HepG2 (cell line): Measurements from ENCODE around the gene SLC2A11. TPM values are rescaled to one million over a fixed set of nuclear protein-coding genes. Genes with fewer than 3 reads are reported as not detected.

ENCODE experiments used
- ATAC-seq: fragments of 200-7000 bp; cut with Tn5 transposase; 3 replicates; pipeline ENCODE4 v1.9.1; 2020; ENCODE audit warnings: mild to moderate bottlenecking, moderate library complexity
- BruUV-seq: library from RNA; stranded (reverse); fragments of 400-500 nt; replicated peaks from 2 replicates; lab custom pipeline; 2021; lab: Mats Ljungman, UMichigan
- CTCF ChIA-PET: fragments of 300-600 bp; formaldehyde crosslinking; extraction: SDS; loops from one replicate; lab custom pipeline; 2021; ENCODE audit warnings: low total read pairs, inconsistent platforms, low intra/inter-chr PET ratio; lab: Yijun Ruan, JAX
- POLR2A ChIA-PET: fragments of 350-600 bp; sonication (Branson Sonifier 250); formaldehyde crosslinking; loops from one replicate; lab custom pipeline; 2020; ENCODE audit warnings: antibody characterized with exemption, inconsistent platforms; lab: Yijun Ruan, JAX
- DNase-seq: peaks from one replicate; pipeline ENCODE4 v3.0.0-alpha.2; 2015; ENCODE audit warnings: low spot score
- FAIRE-seq: peaks from 3 replicates; lab custom pipeline; 2011; peaks lifted over from hg19 to GRCh38; lab: Jason Lieb, UNC
- H2AFZ ChIP-seq: one replicate; pipeline ENCODE4 v1.6.1; 2011; ENCODE audit warnings: low read length, inconsistent platforms
- H3K27ac ChIP-seq: fragments of 300-600 bp; 3 replicates; pipeline ENCODE4 v1.8.0; 2011; ENCODE audit warnings: mixed run types, mild to moderate bottlenecking, mixed read lengths, low read length, inconsistent platforms; ENCODE audit not compliant: insufficient read depth; ENCODE audit errors: extremely low read length
- H3K27me3 ChIP-seq, 2 experiments: fragments of 200-600 bp in 1 of 2; 2 replicates in 1 of 2; 3 replicates in 1 of 2; pipeline versions ENCODE4 v1.6.0 to v1.8.0; 2011; ENCODE audit warnings: low read length in 2 of 2, mild to moderate bottlenecking in 2 of 2, moderate library complexity in 2 of 2, inconsistent platforms in 1 of 2; ENCODE audit not compliant: insufficient read depth in 2 of 2, control insufficient read depth in 1 of 2
- H3K36me3 ChIP-seq, 2 experiments: fragments of 200-600 bp in 1 of 2; replicated peaks in 1 of 2; 2 replicates in 1 of 2; 3 replicates in 1 of 2; pipeline versions ENCODE4 v1.5.1 to v1.8.0; 2011; ENCODE audit warnings: low read length in 2 of 2, inconsistent platforms in 1 of 2; ENCODE audit not compliant: insufficient read depth in 2 of 2, control insufficient read depth in 1 of 2
- H3K4me1 ChIP-seq: 2 replicates; pipeline ENCODE4 v1.5.1; 2012; ENCODE audit warnings: low read length, inconsistent platforms; ENCODE audit not compliant: insufficient read depth
- H3K4me2 ChIP-seq: 2 replicates; pipeline ENCODE4 v1.6.0; 2011; ENCODE audit warnings: low read depth, low read length, inconsistent platforms
- H3K4me3 ChIP-seq, 3 experiments: fragments of 200-600 bp in 1 of 3; sonication (generic), shearing (Covaris generic) in 1 of 3; replicated peaks in 1 of 3; 2 replicates each; pipeline ENCODE4 v1.5.1; 2011 to 2016; ENCODE audit warnings: low read length in 3 of 3, inconsistent platforms in 2 of 3, low read depth in 2 of 3, mild to moderate bottlenecking in 2 of 3, control low read depth in 1 of 3, mixed read lengths in 1 of 3; ENCODE audit not compliant: insufficient read depth in 1 of 3
- H3K79me2 ChIP-seq: one replicate; pipeline ENCODE4 v1.6.1; 2011; ENCODE audit warnings: low read length, inconsistent platforms; ENCODE audit not compliant: insufficient read depth
- H3K9ac ChIP-seq: 2 replicates; pipeline ENCODE4 v1.6.0; 2011; ENCODE audit warnings: mild to moderate bottlenecking, low read depth, low read length, inconsistent platforms; ENCODE audit not compliant: insufficient read depth
- H3K9me3 ChIP-seq: 2 replicates; pipeline ENCODE4 v1.5.1; 2012; ENCODE audit warnings: mild to moderate bottlenecking, low read length
- H4K20me1 ChIP-seq: 2 replicates; pipeline ENCODE4 v1.6.0; 2011; ENCODE audit warnings: inconsistent platforms, mild to moderate bottlenecking, low read length, moderate library complexity; ENCODE audit not compliant: insufficient read depth
- ARID3A ChIP-seq: IDR thresholded peaks from 2 replicates; pipeline ENCODE4 v1.6.1; 2012; ENCODE audit warnings: low read depth, low read length, improper control_type of control experiment
- CCDC6 ChIP-seq: sonication (generic); formaldehyde crosslinking; IDR thresholded peaks from 2 replicates; pipeline ENCODE4 v1.8.1; 2022; ENCODE audit warnings: mild to moderate bottlenecking, missing genetic modification reagents, moderate library complexity
- CEBPB ChIP-seq: IDR thresholded peaks from 2 replicates; pipeline ENCODE4 v1.6.1; 2011; ENCODE audit warnings: low read depth, low read length, improper control_type of control experiment, borderline replicate concordance
- FOXO1 ChIP-seq: sonication (generic); formaldehyde crosslinking; IDR thresholded peaks from 2 replicates; pipeline ENCODE4 v1.4.0; 2020; ENCODE audit warnings: missing genetic modification reagents
- LCORL ChIP-seq, 2 experiments: fragments of 450-650 bp in 1 of 2; sonication (generic) in 1 of 2; formaldehyde crosslinking in 1 of 2; IDR thresholded peaks; 2 replicates each; pipeline versions ENCODE4 v1.5.0 to v1.6.1; 2017 to 2020; ENCODE audit warnings: antibody characterized with exemption in 1 of 2, missing genetic modification reagents in 1 of 2
- NAIF1 ChIP-seq: sonication (generic); formaldehyde crosslinking; IDR thresholded peaks from 2 replicates; pipeline ENCODE4 v1.5.0; 2020; ENCODE audit warnings: mild to moderate bottlenecking, missing genetic modification reagents, borderline replicate concordance
- NCOA2 ChIP-seq: sonication (generic); formaldehyde crosslinking; IDR thresholded peaks from 2 replicates; pipeline ENCODE4 v1.8.0; 2022; ENCODE audit warnings: inconsistent platforms
- ZBTB40 ChIP-seq, 2 experiments: fragments of 450-650 bp in 1 of 2; sonication (generic) in 1 of 2; formaldehyde crosslinking in 1 of 2; IDR thresholded peaks; 2 replicates each; pipeline versions ENCODE4 v1.6.1 to v1.8.0; 2016 to 2022; ENCODE audit warnings: antibody characterized with exemption in 1 of 2, mild to moderate bottlenecking in 1 of 2, missing genetic modification reagents in 1 of 2
- ZBTB42 ChIP-seq: sonication (generic); formaldehyde crosslinking; IDR thresholded peaks from 2 replicates; pipeline ENCODE4 v1.5.0; 2020; ENCODE audit warnings: mild to moderate bottlenecking, missing genetic modification reagents
- ZNF121 ChIP-seq: sonication (generic); formaldehyde crosslinking; IDR thresholded peaks from 2 replicates; pipeline ENCODE4 v1.5.0; 2020; ENCODE audit warnings: mild to moderate bottlenecking, missing genetic modification reagents
- WGBS: methylation state at CpG from one replicate; pipeline ENCODE4 v1.1.6; 2017; ENCODE audit warnings: low lambda C conversion rate; 5-methylcytosine and 5-hydroxymethylcytosine counted together
- in situ Hi-C: cut with HindIII; loops from 2 replicates; pipeline ENCODE4 v1.10.0; 2017; ENCODE audit warnings: low pct_unique_long_range_greater_than_20kb; ENCODE audit not compliant: extremely low pct_ligation_motif_present
- intact Hi-C: fragments of 100-400 bp; cut with micrococcal nuclease; formaldehyde crosslinking; loops from one replicate; pipeline ENCODE4 v1.10.0; 2022; ENCODE audit not compliant: unreplicated experiment
- polyA plus RNA-seq, 8 experiments: library from polyadenylated mRNA; depleted of rRNA in 3 of 8; stranded (reverse) in 7 of 8; unstranded in 1 of 8; fragments of >200 nt; fragmentation: Illumina TruSeq in 4 of 8; extraction: Trizol in 4 of 8; gene quantifications; 2 replicates each; pipeline versions ENCODE4 v1.2.1 to v1.2.3, GENCODE V29; 2011 to 2016; ENCODE audit warnings: low read depth in 4 of 8, missing spikeins in 1 of 8, mixed read lengths in 1 of 8; ENCODE audit not compliant: insufficient read depth in 1 of 8
- total RNA-seq, 5 experiments: library from RNA; depleted of rRNA; stranded (reverse); fragments of >200 nt; fragmentation: Illumina TruSeq; extraction: Trizol; gene quantifications; 2 replicates each; pipeline ENCODE4 v1.2.3, GENCODE V29; 2016; ENCODE audit warnings: low read depth in 1 of 5
- TF ChIP-seq, protein P1 (sequence below): sonication (generic); formaldehyde crosslinking; IDR thresholded peaks from 2 replicates; pipeline ENCODE4 v1.8.0; 2022; ENCODE audit warnings: missing genetic modification reagents, mild to moderate bottlenecking, borderline replicate concordance

SLC2A11 gene
- total and polyA plus RNA-seq, 2 of the 13 experiments (the other 11 are each of a cell fraction or from before 2014, with no cell fraction given), result 15.2 to 15.4 TPM

- DNase-seq (no peak), FAIRE-seq (no peak), ATAC-seq (no peak)
- Histone ChIP-seq H3K9me3 (no peaks in the 10 kb centered on the region), H3K79me2 (peaks cover 16% of the 10 kb centered on the region), H3K4me1 (peaks cover 54% of the 10 kb centered on the region), H3K36me3 (peaks cover 5 to 17% of the 10 kb centered on the region in 2 experiments; a peak in 4 of 5 replicates), H3K4me3 (peak overlapping the region in 1 of 3 experiments; percentile 86; a peak in 2 of 6 replicates), H3K9ac (peak overlapping the region; percentile 87), H3K4me2 (peak overlapping the region; percentile 99), H4K20me1 (peaks cover 14% of the 10 kb centered on the region; the same call in 1 of the 2 replicates), H3K27me3 (no peaks in the 10 kb centered on the region; a peak in 1 of 5 replicates), H3K27ac (peak overlapping the region; percentile 96), H2AFZ (no peak overlapping the region)
- 58% methylated on average over 5 of the region's 8 CpGs for WGBS
- intact Hi-C loops (no loop called here), in situ Hi-C loops (no loop called here)
- ChIA-PET CTCF (no interaction called here), POLR2A (interaction anchor here (0.7 to 4.3 kb wide), 3 partner anchors 10 to 24 kb away, joined by 3 to 23 read pairs (median 4); no protein-coding TSS in a partner anchor)
- BruUV-seq, result no TSS peak
- no peak for TF ChIP-seq ARID3A
- no peak for TF ChIP-seq CCDC6 (CRISPR knock-in tag)
- TF ChIP-seq NCOA2 (CRISPR knock-in tag), result no peak
- no peak for TF ChIP-seq ZBTB40 (IDR thresholded peaks at IDR 0.05)
- TF ChIP-seq ZBTB40 (CRISPR knock-in tag; IDR thresholded peaks at IDR 0.05), result peak; percentile 63; the same call in 1 of the 2 replicates
- no peak for TF ChIP-seq FOXO1
- TF ChIP-seq CEBPB, result no peak
- TF ChIP-seq LCORL (IDR thresholded peaks at IDR 0.05), result no peak
- TF ChIP-seq LCORL (CRISPR knock-in tag; IDR thresholded peaks at IDR 0.05), result no peak
- TF ChIP-seq ZBTB42 (CRISPR knock-in tag), result no peak
- TF ChIP-seq NAIF1 (CRISPR knock-in tag), result no peak
- TF ChIP-seq ZNF121 (CRISPR knock-in tag), result no peak
- TF ChIP-seq, protein P1, sequence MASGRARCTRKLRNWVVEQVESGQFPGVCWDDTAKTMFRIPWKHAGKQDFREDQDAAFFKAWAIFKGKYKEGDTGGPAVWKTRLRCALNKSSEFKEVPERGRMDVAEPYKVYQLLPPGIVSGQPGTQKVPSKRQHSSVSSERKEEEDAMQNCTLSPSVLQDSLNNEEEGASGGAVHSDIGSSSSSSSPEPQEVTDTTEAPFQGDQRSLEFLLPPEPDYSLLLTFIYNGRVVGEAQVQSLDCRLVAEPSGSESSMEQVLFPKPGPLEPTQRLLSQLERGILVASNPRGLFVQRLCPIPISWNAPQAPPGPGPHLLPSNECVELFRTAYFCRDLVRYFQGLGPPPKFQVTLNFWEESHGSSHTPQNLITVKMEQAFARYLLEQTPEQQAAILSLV (CRISPR knock-in tag), result no peak
These were observed 39.0 kb downstream of the SLC2A11 start for GRCh38 chr22:23896523-23897186.
